ENCODE data around the gene THAP3.

THAP3 gene, protein sequence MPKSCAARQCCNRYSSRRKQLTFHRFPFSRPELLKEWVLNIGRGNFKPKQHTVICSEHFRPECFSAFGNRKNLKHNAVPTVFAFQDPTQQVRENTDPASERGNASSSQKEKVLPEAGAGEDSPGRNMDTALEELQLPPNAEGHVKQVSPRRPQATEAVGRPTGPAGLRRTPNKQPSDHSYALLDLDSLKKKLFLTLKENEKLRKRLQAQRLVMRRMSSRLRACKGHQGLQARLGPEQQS

DNA sequence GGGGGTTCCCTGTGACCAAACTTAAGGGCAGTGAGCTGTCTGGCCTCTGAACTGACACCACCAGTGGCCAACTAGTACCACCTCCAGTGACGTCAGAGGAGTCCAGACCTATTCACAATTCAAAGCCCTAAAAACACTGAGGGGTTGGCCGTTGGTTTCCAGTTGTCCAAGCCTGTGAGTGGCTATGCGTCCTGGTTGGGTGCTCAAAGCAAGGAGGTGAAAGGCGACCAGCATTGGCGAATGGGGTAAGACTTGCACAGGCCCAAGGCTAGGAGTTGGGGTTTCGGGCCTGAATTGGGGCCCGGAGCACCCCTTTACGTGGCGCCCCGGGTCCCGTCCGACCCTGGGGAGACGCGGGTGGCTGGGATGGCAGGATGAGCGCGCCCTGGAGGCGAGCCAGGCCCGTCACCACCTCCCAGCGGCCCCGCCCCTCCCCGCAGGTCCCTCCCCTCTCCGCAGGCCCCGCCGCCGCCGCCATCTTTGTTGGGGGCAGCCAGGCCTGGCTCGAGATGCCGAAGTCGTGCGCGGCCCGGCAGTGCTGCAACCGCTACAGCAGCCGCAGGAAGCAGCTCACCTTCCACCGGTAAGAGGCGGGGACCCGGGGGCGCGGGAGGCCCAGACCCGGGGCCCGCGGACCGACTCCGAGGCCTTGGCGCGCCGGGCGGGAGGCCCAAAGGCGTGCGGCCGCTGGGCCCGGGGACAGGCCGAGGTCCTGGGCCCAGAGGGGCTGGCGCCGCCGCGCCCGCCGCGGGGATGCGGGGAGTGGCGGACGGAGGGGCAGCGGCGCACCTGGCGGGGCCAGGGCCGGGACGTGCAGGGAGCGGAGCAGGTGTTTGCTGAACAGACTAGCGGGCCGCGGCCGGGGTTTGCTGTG lies at the start of gene THAP3:
TSS of gene THAP3 (plus strand) at position 159 of the 874 bp plus-strand sequence. CDS start at position 510, 351 bp downstream.
- DNase-seq = peak; percentile 86

DNA sequence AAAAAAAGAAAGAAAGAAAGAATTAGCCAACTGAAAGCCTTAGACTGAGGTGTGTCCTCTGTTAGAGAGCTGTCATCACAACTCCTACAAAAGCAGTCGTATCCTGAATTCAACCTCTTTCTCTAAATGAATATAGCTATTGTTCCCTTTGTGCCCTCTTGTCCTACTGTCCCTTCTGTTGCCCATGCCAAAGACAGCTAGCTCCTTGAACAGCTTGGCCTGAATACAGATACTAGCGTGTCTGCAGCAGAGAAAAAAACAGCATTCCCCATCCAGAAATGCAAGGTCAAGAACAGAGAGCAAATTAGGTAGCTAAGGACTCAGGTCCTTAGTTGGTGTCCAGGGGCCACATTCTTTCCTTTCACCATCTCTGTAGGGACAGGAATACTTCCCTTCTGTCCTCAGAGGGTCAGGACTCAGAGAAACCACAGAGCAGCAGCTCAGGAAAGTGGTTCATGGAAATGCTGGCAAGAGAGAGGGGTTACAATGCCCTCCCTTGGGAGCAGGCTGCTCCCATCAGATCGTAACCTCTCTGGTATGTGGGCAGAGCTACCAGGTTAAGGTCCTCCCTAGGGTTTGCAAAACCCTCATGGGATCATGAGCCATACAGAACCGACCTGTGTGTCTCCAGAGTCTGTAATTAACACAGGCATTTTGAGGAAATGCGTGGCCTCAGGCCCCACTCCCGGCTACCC lies 46.7 kb upstream of the THAP3 start:
- DNase-seq = no peak

DNA sequence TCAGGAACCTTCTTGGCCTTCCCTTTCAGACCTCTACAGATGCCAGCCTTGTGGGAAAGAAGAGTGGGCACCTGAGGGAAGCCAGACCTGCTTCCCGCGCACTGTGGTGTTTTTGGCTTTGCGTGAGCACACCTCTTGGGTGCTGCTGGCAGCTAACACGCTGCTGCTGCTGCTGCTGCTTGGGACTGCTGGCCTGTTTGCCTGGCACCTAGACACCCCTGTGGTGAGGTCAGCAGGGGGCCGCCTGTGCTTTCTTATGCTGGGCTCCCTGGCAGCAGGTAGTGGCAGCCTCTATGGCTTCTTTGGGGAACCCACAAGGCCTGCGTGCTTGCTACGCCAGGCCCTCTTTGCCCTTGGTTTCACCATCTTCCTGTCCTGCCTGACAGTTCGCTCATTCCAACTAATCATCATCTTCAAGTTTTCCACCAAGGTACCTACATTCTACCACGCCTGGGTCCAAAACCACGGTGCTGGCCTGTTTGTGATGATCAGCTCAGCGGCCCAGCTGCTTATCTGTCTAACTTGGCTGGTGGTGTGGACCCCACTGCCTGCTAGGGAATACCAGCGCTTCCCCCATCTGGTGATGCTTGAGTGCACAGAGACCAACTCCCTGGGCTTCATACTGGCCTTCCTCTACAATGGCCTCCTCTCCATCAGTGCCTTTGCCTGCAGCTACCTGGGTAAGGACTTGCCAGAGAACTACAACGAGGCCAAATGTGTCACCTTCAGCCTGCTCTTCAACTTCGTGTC lies 45.9 kb upstream of the THAP3 start:
- no peak for DNase-seq

DNA sequence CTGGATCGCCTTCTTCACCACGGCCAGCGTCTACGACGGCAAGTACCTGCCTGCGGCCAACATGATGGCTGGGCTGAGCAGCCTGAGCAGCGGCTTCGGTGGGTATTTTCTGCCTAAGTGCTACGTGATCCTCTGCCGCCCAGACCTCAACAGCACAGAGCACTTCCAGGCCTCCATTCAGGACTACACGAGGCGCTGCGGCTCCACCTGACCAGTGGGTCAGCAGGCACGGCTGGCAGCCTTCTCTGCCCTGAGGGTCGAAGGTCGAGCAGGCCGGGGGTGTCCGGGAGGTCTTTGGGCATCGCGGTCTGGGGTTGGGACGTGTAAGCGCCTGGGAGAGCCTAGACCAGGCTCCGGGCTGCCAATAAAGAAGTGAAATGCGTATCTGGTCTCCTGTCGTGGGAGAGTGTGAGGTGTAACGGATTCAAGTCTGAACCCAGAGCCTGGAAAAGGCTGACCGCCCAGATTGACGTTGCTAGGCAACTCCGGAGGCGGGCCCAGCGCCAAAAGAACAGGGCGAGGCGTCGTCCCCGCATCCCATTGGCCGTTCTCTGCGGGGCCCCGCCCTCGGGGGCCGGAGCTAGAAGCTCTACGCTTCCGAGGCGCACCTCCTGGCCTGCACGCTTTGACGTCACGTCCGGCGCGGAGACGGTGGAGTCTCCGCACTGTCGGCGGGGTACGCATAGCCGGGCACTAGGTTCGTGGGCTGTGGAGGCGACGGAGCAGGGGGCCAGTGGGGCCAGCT lies 45.1 kb upstream of the THAP3 start, which contains the start of gene ZBTB48:
TSS of gene ZBTB48 (plus strand) at position 621 of the 745 bp plus-strand sequence. CDS start 616 bp downstream, outside the sequence.
- DNase-seq = peak; percentile 98

DNA sequence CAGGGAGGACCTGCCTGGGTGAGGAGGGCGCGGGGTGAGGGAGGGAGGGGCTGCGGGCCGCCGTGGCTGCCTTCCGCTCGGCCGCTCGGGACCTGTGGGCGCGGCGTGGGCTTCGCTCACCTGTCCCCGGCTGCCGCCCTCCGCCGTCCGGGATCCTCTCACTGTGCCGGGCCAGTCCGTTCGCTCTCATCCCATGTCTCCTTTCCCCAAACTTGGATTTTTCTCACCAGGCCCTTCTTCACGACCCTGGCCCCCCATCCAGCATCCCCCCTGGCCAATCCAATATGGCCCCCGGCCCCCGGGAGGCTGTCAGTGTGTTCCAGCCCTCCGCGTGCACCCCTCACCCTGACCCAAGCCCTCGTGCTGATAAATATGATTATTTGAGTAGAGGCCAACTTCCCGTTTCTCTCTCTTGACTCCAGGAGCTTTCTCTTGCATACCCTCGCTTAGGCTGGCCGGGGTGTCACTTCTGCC lies 44.5 kb upstream of the THAP3 start:
- DNase-seq = no peak

DNA sequence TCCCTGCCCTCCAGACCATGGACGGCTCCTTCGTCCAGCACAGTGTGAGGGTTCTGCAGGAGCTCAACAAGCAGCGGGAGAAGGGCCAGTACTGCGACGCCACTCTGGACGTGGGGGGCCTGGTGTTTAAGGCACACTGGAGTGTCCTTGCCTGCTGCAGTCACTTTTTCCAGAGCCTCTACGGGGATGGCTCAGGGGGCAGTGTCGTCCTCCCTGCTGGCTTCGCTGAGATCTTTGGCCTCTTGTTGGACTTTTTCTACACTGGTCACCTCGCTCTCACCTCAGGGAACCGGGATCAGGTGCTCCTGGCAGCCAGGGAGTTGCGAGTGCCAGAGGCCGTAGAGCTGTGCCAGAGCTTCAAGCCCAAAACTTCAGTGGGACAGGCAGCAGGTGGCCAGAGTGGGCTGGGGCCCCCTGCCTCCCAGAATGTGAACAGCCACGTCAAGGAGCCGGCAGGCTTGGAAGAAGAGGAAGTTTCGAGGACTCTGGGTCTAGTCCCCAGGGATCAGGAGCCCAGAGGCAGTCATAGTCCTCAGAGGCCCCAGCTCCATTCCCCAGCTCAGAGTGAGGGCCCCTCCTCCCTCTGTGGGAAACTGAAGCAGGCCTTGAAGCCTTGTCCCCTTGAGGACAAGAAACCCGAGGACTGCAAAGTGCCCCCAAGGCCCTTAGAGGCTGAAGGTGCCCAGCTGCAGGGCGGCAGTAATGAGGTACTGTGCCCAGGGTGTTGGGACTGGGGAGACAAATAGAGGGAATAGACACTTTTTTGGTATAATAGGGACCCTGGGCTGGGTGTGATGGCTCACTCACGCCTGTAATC lies 43.9 kb upstream of the THAP3 start:
- DNase-seq = no peak

DNA sequence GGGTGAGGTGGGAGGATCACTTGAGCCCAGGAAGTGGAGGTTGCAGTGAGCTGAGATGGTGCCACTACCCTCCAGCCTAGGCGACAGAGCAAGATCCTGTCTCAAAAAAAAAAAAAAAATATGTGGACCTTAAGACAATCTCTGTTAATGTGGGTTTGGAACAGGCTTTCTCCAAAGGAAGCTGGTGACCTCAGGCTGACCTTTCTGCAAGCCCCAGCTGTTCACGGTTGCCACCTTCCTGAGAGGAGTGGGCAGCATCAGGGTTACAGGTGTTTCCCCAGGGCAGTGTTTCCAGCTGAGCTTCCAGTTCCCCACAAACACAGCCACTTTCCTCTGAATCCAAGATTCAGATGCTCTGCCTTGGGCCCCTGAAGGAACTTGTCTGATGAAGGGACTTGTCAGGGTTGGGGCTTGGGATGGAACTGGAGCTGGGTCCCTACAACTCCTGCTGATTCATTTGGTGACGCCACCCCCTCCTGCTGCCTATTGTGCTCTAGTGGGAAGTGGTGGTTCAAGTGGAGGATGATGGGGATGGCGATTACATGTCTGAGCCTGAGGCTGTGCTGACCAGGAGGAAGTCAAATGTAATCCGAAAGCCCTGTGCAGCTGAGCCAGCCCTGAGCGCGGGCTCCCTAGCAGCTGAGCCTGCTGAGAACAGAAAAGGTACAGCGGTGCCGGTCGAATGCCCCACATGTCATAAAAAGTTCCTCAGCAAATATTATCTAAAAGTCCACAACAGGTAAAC lies 42.9 kb upstream of the THAP3 start:
- DNase-seq = no peak

DNA sequence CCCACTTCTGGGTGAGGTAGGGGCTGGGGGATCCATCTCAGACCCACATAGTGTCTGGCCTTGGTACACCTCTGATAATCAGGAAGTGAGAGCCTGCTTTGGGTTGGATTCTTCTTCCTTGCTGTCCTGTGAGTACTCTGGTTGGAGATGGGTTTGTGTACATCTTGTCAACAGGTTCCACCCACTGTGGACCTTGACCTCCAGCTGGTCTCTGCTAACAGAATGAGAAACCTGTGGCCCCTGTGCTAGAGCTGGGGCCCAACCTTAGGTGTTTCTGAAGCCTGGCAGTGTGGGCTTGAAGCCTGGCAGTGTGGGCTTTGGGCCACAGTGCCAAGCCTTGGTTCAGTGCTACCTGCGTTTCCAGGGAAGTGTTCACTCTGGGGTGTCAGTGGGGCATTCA lies 42.3 kb upstream of the THAP3 start:
- no peak for DNase-seq

DNA sequence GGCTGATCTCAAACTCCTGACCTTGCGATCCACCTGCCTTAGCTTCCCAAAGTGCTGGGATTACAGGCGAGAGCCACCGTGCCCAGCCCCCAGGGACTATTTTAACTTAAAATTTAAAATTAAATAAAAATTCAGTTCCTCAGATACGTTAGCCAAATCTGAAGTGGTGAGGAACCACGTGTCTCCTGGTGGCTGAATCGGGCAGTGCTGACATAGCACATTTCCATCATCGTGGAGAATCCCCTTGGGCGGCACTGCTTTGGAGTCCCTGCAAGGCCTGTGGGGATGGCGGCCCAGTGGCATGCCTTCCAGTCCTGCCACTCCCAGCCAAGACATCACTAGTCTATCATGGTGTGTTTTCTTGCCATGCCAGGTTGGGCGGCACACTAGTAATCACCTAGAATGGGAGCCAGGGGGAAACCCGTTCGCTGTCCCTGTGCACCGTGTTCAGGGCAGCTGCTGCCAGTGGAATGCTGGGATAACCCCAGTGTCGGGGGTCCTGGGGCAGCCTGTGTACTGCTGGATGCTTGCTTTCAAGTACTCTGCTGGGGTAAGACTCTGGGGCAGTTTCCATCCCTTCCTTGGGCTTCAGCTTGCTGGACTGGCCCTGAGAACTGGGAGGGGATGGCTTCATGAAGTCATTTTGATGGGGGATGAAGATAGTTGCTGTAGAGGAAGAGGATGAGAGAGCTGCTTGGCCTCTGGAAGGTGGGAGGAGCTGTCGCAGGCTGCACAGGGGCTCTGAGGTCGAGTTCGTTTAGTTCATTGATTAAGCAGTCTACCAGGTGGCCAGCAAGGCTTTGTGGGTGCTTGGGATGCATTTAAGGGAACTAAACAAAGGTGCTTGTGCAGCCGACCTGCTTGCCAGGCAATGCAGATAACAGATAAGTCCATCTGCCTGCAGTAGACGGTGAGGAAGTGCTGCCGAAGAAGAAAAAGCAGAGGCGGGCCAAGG lies 40.3 kb upstream of the THAP3 start:
- DNase-seq = no peak

DNA sequence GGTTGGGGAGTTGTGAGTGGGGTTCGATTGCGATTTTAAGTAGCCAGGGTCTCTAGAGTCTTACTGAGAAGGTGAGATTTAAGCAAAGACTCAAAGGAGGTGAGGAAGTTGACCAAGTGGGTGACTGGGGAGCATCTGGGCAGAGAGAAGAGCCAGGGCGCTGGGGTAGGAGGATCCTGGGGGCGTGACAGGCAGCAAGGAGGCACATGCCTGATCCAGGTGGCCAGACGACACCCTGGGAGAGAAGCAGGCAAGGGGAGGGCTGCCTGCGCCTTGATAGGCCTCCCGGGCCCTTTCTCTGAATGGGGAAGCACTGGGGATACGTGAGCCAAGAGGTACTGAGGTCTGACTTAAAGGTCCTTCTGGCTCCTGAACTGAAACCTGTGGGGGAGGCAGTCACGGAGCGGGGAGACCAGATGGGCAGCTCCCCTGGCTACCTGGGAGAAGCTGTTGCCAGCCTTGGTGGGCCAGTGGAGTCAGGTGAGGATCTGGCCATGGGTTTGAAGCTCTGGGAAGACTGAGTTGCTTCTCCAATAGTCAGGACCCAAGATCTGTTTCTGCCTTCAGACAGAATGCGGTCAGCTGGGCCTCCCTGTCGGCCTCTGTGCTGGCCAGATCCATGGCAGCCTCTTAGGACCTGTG lies 39.5 kb upstream of the THAP3 start:
- DNase-seq = no peak

DNA sequence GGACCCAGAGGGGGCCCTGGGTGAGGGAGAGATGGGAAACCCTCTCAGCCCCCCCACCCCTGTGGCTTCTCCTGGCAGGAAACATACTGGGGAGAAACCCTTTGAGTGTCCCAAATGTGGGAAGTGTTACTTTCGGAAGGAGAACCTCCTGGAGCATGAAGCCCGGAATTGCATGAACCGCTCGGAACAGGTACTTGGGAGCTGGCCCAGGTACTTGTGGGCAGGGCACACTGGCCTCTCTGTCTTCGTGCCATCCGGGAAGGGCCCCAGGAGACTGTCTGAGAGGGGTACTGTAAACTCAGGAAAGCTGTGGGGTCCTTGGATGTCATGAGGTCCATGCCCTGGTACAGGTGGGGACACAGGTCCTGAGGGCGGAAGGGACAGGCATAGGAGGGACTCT lies 38.8 kb upstream of the THAP3 start:
- DNase-seq = no peak

DNA sequence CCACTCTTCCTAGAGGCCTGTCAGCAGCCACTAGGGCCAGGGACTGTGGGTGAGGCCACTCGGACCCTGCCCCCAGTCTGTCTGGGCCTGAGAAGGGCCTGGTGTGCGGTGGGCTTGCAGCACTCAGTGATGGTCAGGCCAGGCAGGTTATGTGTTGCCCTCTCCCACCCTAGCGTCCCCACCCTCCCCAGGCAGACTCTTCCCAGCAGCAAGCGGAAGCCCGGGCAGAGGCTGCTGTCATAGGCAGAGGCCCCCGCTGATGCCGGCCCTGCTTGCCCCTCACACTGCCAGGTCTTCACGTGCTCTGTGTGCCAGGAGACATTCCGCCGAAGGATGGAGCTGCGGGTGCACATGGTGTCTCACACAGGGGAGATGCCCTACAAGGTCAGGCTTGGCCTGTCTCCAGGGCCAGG lies 38.3 kb upstream of the THAP3 start:
- no peak for DNase-seq

DNA sequence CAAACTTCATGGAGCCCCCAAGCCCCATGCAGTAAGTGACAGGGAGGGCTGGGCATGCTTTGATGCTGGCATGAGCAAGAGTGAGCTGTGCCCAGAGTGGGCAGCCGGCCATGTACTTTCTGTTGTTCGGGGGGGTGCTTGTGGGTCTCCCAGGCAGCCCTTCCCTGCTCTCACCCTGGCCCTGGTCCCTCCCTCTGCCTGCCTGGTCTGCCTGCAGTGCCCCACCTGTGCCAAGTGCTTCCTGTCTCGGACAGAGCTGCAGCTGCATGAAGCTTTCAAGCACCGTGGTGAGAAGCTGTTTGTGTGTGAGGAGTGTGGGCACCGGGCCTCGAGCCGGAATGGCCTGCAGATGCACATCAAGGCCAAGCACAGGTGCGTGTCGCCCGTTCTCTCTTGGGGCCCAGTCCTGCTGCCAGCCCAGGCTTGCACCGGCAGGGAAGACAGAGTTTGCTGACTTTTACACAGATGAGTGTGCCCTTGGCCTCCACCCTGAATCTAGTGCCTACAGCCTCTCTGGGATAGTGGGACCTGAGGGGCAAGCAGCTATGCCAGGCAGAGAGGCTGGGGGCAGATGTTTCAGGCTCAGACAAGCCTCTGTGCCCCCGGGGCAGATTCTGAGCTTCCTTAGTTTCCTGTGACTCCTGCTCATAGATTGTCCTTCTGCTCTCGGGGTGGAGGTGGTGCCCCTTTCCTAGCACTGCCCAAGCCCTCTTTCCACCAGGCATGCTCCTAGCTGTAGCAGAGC lies 37.2 kb upstream of the THAP3 start:
- no peak for DNase-seq

DNA sequence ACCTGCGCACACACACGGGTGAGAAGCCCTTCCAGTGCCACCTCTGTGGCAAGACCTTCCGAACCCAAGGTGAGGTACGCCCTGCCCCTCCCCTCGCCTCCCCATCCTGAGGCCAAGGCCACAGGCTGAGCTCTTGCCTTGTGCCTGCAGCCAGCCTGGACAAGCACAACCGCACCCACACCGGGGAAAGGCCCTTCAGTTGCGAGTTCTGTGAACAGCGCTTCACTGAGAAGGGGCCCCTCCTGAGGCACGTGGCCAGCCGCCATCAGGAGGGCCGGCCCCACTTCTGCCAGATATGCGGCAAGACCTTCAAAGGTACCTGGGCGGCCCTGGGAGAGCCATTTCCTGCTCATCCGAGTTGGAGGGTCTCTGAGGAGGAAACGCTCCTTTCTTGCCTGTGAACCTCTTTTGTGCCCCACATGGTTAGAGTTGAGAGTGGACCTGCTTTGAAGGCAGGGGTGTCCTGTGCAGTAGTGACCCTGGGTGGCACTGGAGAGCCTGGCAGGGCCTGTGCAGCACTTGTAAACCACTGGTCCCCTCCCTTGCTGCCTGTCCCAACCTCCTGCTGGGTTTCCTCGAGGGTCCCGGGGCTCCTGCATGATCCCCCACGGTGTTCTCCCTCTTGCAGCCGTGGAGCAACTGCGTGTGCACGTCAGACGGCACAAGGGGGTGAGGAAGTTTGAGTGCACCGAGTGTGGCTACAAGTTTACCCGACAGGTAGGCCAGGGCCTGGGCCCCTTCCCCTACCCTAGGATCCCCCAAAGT lies 36.4 kb upstream of the THAP3 start:
- no peak for DNase-seq

DNA sequence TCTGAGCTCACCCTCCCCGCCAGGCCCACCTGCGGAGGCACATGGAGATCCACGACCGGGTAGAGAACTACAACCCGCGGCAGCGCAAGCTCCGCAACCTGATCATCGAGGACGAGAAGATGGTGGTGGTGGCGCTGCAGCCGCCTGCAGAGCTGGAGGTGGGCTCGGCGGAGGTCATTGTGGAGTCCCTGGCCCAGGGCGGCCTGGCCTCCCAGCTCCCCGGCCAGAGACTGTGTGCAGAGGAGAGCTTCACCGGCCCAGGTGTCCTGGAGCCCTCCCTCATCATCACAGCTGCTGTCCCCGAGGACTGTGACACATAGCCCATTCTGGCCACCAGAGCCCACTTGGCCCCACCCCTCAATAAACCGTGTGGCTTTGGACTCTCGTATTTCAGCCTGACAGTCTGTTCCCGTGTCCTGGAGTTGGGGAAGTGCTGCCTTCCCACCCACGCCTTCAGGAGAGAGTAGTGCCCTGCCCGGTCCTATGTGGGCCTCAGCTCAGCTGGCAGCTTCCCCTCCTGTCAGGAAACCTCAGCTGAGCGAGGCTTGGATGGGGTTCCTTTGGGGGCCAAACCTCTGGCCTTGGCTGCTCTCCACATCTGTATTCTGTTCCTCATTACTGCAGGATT lies 35.7 kb upstream of the THAP3 start:
- DNase-seq = no peak

DNA sequence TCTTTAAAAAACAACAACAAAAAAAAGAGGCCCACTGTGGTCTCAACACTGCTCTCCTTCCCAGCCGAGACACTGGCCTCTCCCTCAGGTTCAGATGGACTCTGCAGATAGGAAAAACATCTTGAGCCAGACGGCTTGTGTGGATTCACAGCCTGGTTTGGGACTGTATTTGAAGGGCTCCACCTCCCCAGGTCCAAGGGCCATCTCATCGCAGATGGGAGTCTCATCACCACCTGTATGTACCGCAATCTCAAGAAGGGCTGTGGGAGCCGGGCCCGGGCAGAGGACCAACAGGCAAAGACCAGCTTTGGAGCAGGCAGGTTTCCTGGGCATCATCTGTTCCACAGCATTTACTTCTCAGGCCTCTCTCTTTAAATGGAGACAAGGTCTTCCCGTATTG lies 34.6 kb upstream of the THAP3 start:
- no peak for DNase-seq

DNA sequence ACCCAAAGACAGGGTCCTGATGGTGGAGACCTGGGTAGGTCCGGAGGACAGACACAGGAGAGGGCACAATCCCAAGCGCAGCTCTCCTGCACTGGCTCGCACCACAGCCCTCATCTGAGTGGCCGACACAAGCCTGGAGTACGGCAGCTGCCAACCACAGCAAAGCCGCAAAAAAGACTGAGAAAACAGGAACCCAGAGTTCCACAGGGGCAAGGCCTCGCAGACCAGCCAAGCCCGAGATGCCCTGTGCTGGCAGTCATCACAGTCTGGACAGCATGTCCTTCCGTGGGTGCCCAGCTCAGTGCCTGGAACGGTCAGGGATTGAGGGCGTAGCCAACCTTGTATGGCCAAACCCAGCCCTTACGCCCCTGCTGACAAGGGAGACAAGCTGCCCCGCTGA lies 33.4 kb upstream of the THAP3 start:
- DNase-seq = no peak
